Effector memory CD8-positive, alpha-beta T cell (primary cell): ENCODE data around the gene NRIP1.

ENCODE experiments used
- ATAC-seq: fragments of 150-1000 bp; cut with Tn5 transposase; replicated peaks from 2 replicates; pipeline ENCODE4 v1.10.0; 2021; ENCODE audit warnings: mild to moderate bottlenecking, moderate library complexity
- DNase-seq, 3 experiments: peaks; one replicate each; pipeline ENCODE4 v3.0.0; 2021
- H3K27ac Mint-ChIP-seq, 2 donors: one replicate each; pipeline ENCODE4 v1.8.0; 2022; ENCODE audit warnings: mild to moderate bottlenecking in 2 of 2, mixed read lengths in 2 of 2, moderate library complexity in 2 of 2
- H3K27me3 Mint-ChIP-seq, 2 donors: one replicate each; pipeline ENCODE4 v1.8.0; 2022; ENCODE audit warnings: mixed read lengths in 2 of 2
- H3K36me3 Mint-ChIP-seq: one replicate; pipeline ENCODE4 v1.8.0; 2022; ENCODE audit warnings: mild to moderate bottlenecking, moderate library complexity, mixed read lengths; ENCODE audit not compliant: insufficient read depth
- H3K4me1 Mint-ChIP-seq, 2 donors: one replicate each; pipeline ENCODE4 v1.8.0; 2022; ENCODE audit warnings: low read depth in 2 of 2, mixed read lengths in 2 of 2
- H3K4me3 Mint-ChIP-seq, 2 donors: one replicate each; pipeline ENCODE4 v1.8.0; 2022; ENCODE audit warnings: mild to moderate bottlenecking in 2 of 2, mixed read lengths in 2 of 2, moderate library complexity in 2 of 2
- H3K9me3 Mint-ChIP-seq, 2 donors: one replicate each; pipeline ENCODE4 v1.8.0; 2022; ENCODE audit warnings: mixed read lengths in 2 of 2

NRIP1 gene

DNA sequence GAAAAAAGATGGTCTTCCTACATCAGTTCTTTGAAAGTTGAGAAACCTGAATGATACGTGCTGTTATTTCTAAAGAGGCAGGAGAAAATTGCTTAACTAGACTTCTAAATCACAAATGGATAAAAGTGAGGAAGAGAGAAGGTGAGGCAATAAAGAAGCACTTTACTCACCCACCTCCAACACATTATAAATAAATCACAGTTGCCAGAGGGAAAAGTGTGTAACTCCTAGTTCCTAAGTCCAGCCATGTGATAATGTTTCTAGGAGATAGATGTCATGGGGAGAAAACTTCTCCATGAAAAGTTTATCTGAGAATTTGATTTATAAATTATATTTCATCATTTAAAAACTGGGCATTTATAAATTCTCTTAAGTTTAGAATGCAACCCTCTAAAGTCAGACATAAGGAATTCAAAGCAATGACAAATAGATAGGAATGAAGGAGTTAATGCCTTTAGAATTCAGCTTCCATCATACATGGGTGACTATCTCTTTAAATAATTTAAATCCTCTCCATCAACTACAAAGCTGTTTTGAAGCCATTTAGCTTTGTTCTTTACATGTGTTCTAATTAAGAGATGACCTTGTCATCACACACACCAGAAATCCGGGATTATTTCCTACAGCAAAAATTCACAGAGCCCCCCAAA, 60.0 kb downstream of the NRIP1 start:
- no peaks in the 10 kb centered on the region for H3K9me3 Mint-ChIP-seq
- DNase-seq, result no peak
- peaks cover 27 to 35% of the 10 kb centered on the region in 2 donors for H3K4me1 Mint-ChIP-seq
- peak overlapping the region in 1 of 2 donors; percentile 44 for H3K4me3 Mint-ChIP-seq
- peak overlapping the region; percentile 32 to 58 for H3K27ac Mint-ChIP-seq
- peaks cover 2% of the 10 kb centered on the region for H3K36me3 Mint-ChIP-seq
- no peak for ATAC-seq
- no peaks in the 10 kb centered on the region for H3K27me3 Mint-ChIP-seq

DNA sequence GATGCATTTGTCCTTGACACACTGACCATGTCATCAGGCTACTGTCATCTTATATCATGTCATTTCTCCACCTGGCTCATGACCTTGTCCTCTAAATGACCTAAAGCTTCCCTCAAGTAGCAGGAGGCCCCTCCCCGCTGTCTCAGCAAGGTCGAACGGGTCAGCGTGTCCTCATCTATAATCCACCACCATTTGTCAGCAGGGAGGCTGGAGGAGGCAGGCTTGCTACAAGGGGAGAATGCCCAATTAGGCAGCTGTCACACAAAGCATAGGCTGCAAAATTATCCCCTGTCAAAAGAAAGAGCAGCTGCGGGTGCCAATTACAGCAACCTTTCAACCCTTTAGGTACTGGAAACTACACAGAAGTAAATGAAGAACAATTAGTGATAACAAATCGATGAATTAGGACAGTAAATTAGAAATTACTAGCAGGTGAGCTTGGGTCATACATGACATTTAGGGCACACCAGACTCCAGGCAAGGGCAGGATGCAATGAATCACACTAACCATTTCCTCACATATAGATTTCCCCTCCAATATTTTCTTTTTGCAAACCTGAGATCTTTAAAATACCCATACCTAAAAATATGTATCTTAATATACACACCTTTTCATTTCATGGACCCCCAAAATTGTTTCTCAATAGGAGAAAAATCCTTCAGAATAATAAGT, 61.2 kb downstream of the NRIP1 start:
- peak overlapping the region; percentile 61 to 86 for H3K27ac Mint-ChIP-seq
- no peaks in the 10 kb centered on the region for H3K9me3 Mint-ChIP-seq
- no peak for DNase-seq
- H3K4me3 Mint-ChIP-seq, result peak overlapping the region in 1 of 2 donors; percentile 32
- ATAC-seq, result no peak
- peaks cover 27 to 34% of the 10 kb centered on the region in 2 donors for H3K4me1 Mint-ChIP-seq
- peaks cover 2% of the 10 kb centered on the region for H3K36me3 Mint-ChIP-seq
- no peaks in the 10 kb centered on the region for H3K27me3 Mint-ChIP-seq

DNA sequence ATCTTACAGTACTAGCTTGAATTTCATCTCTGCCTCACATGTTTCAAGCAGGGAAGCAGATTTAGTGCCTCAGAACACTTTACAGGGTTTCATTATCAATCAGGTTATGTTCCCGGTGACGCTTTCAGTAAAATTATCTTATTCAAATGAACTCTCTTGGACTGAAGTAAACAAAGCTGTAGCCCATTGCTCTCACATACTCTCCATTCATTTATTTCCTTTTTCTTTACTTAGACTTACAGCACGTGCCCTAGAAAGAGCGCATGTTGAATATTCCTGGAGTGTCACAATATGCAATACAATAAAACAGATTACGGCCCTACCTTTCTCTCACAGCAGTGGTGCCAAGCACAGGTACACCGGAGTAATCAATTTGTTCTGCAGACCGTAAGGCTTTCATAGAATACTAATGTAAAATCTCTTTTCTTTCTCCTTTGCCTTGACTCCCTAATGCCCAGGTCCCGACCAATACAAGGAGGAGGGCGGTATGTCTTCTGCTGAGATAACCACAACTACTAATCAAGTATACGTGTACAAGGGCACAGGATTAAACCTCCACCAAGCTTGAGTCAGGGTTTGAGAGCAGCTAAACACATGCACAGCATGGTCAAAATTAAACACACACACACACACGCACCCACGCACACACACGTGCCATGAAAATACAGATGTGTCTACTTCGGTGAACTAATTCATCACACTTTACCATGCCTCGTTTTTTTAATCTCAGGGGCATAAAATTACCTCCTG, 62.8 kb downstream of the NRIP1 start:
- Mint-ChIP-seq H3K36me3 (peaks cover 2% of the 10 kb centered on the region), H3K4me3 (peak overlapping the region in 1 of 2 donors; percentile 35), H3K27me3 (no peaks in the 10 kb centered on the region), H3K27ac (peak overlapping the region in 1 of 2 donors; percentile 65), H3K4me1 (peaks cover 27 to 30% of the 10 kb centered on the region in 2 donors), H3K9me3 (no peaks in the 10 kb centered on the region)
- DNase-seq, result no peak
- ATAC-seq, result no peak

DNA sequence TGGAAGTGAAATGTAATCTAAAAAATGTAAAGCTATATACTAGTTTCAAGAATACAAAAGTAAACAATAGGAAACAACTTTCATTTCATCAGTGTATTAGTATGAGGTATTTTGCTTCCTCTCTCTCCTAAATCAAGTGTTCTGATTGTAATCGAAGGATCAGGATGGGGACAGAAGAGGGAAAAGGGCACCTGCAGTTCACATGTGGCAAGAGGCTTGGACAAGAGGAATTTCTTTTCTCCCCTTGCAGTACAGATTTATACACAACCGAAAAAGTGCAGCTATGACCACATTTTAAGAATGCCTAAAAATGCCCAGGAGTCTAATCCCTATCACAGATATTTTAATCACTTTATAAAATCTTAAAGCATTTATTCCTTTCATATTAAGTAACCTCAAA, 63.7 kb downstream of the NRIP1 start:
- no peak for ATAC-seq
- H3K27me3 Mint-ChIP-seq, result no peaks in the 10 kb centered on the region
- no peak overlapping the region for H3K4me3 Mint-ChIP-seq
- H3K27ac Mint-ChIP-seq, result no peak overlapping the region
- H3K9me3 Mint-ChIP-seq, result no peaks in the 10 kb centered on the region
- no peaks in the 10 kb centered on the region for H3K36me3 Mint-ChIP-seq
- no peak for DNase-seq
- peaks cover 18 to 25% of the 10 kb centered on the region in 2 donors for H3K4me1 Mint-ChIP-seq

DNA sequence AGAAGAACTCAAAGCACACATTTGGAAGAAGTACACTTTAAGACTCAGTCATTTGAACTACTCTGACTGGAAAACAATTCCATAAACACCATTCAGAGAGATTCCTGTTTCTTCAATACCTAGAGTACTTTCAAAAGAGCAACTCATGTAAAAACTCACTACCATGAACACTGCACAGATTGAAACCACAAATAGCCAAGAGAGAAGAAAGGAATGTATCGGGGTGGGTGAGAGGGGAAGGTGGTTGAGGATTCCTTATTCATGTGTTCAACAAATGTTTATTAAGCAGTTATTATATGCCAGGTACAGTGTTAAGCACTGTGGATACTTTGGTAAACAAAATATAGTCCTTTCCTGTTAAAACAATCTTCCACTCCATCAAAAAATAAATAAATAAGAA, 64.7 kb downstream of the NRIP1 start:
- no peak for DNase-seq
- no peak for ATAC-seq
- no peak overlapping the region for H3K27ac Mint-ChIP-seq
- peaks cover 18 to 23% of the 10 kb centered on the region in 2 donors for H3K4me1 Mint-ChIP-seq
- no peak overlapping the region for H3K4me3 Mint-ChIP-seq
- no peaks in the 10 kb centered on the region for H3K36me3 Mint-ChIP-seq
- H3K9me3 Mint-ChIP-seq, result no peaks in the 10 kb centered on the region
- no peaks in the 10 kb centered on the region for H3K27me3 Mint-ChIP-seq

DNA sequence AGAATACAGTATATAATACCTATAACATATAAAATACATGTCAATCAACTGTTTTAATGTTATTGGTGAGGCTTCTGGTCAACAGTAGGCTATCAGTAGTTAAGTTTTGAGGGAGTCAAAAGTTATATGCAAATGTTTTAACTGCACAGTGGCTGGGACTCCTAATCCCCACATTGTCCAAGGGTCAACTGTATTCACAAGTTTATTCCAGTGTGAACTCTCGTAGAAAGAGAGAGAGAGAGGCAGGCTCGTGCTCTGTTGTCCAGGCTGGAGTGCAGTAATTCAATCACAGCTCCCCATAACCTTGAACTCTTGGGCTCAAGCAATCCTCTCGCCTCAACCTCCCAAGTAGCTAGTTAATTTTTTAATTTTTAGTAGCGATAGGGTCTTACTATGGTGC, 66.0 kb downstream of the NRIP1 start:
- no peak overlapping the region for H3K4me3 Mint-ChIP-seq
- H3K4me1 Mint-ChIP-seq, result peaks cover 11 to 19% of the 10 kb centered on the region in 2 donors
- H3K27me3 Mint-ChIP-seq, result no peaks in the 10 kb centered on the region
- no peaks in the 10 kb centered on the region for H3K36me3 Mint-ChIP-seq
- H3K27ac Mint-ChIP-seq, result no peak overlapping the region
- DNase-seq, result no peak
- no peaks in the 10 kb centered on the region for H3K9me3 Mint-ChIP-seq
- no peak for ATAC-seq

DNA sequence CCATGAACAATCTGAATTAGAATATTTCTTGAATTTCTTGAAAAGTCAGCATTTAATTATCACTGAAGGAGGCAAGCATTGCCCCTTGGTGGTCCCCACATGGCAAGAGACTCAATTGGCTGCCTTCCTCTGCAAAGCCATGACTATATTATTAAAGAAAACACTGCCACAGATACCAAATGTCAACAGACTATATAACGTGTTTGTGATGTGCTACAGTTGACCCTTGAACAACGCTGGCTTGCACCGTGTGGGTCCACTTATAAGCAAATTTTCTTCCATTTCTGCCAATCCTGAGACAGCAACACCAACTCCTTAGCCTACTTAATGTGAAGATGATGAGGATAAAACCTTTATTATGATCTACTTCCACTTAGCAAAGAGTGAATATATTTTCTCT, 66.5 kb downstream of the NRIP1 start:
- peaks cover 7 to 15% of the 10 kb centered on the region in 2 donors for H3K4me1 Mint-ChIP-seq

DNA sequence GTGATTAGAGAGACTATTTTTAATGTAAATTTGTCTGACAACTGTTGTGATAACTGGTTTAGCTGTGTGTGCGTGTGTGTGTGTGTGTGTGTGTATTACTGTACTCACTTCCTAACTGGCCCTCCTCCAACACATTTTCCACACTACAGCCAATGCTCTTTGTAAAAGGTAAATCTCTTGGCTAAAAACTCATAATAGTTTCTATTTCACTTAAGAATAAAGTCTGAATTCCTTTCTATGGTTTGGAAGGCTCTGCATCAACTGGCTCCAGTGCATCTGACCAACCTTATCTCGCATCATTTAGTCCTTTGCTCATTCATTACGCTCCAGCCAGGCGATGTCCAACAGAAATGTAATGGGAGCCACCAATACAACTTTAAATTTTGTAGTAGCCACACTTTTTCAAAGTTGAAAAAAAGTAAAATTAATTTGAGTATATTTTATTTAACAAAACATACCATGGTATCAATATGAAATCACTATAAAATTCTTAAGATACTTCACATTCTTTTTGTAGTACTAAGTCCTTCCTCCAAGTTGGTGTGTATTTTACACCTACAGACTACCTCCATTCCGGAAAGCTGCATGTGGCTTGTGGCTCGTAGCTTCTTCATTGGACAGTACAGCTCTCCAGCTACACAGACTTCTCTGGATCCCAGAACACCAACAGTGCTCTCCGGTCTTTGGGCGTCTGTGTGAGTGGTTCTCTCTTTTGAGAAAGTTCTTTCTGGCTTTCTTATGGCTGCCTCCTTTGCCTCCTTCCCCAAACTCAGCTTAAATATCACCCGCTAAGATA, 68.9 kb downstream of the NRIP1 start:
- Mint-ChIP-seq H3K27ac (no peak overlapping the region), H3K9me3 (no peaks in the 10 kb centered on the region), H3K27me3 (no peaks in the 10 kb centered on the region), H3K4me3 (no peak overlapping the region), H3K36me3 (peaks cover 14% of the 10 kb centered on the region), H3K4me1 (peaks cover 4 to 8% of the 10 kb centered on the region in 2 donors)
- no peak for DNase-seq
- ATAC-seq, result no peak

More for the DNA sequence above, 66.5 kb downstream of the NRIP1 start:
- Mint-ChIP-seq H3K27ac (no peak overlapping the region), H3K4me3 (no peak overlapping the region), H3K36me3 (no peaks in the 10 kb centered on the region), H3K27me3 (no peaks in the 10 kb centered on the region), H3K9me3 (no peaks in the 10 kb centered on the region)
- DNase-seq, result no peak
- ATAC-seq, result no peak

DNA sequence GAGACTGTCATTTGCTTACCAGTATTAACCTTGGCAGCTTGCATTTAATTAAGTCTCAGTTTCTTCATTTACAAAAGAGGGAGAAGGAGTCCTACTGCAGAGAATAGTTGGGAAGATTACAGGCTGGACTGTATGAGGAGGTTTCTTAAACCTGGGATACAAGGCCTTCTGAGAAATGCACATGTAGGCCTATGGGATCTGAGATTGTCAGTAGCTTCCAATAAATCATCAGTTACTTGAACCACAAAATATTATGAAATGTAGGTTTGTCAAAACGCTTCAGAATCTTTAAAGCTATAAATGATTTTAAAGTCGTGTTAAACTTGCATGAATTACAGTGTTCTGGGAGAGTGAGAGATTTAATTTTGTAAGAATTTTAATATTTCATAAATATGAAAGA, 69.6 kb downstream of the NRIP1 start:
- no peaks in the 10 kb centered on the region for H3K9me3 Mint-ChIP-seq
- DNase-seq (no peak), ATAC-seq (no peak)
- no peak overlapping the region for H3K4me3 Mint-ChIP-seq
- peaks cover 4 to 10% of the 10 kb centered on the region in 2 donors for H3K4me1 Mint-ChIP-seq
- no peak overlapping the region for H3K27ac Mint-ChIP-seq
- peaks cover 14% of the 10 kb centered on the region for H3K36me3 Mint-ChIP-seq
- no peaks in the 10 kb centered on the region for H3K27me3 Mint-ChIP-seq

DNA sequence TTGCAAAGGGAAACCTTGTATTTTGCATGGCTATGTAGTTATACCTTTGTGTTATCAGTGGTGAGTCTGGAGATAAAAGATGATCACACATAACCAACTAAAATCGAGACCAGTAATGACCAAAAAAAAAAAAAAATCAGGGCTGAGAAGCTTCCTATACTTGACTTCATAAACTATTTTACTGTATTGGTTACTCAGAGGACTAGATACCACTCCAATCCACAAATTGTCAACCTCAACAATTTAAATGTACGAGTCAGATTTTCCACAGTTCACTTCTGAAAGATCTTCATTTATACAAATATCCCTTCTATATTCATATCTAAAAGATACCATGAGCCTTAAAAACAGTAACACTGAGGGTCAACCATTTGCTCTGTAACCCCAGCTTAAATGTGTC, 71.7 kb downstream of the NRIP1 start:
- H3K4me1 Mint-ChIP-seq, result peaks cover 7 to 9% of the 10 kb centered on the region in 2 donors

DNA sequence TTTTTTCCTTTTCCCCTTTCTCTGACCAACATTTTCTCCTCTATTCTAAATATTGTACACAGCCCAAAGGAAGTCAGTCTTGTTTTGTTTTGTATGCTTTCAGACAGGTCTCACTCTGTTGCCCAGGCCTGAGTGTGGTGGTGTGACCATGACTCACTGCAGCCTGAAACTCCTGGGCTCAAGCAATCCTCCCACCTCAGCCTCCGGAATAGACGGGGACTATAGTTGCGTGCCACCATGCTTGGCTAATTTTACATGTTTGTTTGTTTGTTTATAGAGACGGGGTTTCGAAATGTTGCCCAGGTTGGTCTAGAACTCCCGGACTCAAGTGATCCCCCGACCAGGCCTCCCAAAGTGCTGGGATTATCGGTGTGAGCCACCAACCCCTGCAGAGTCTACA, 72.8 kb downstream of the NRIP1 start:
- DNase-seq (no peak), ATAC-seq (no peak)
- Mint-ChIP-seq H3K27me3 (no peaks in the 10 kb centered on the region), H3K4me1 (peaks cover 6 to 9% of the 10 kb centered on the region in 2 donors), H3K9me3 (no peaks in the 10 kb centered on the region), H3K36me3 (peaks cover 17% of the 10 kb centered on the region), H3K4me3 (no peak overlapping the region), H3K27ac (peak overlapping the region in 1 of 2 donors; percentile 9)

More for the DNA sequence above, 71.7 kb downstream of the NRIP1 start:
- H3K36me3 Mint-ChIP-seq, result peaks cover 17% of the 10 kb centered on the region
- no peaks in the 10 kb centered on the region for H3K27me3 Mint-ChIP-seq
- H3K9me3 Mint-ChIP-seq, result no peaks in the 10 kb centered on the region
- ATAC-seq (no peak), DNase-seq (no peak)
- H3K4me3 Mint-ChIP-seq, result no peak overlapping the region
- H3K27ac Mint-ChIP-seq, result peak overlapping the region in 1 of 2 donors; percentile 49

DNA sequence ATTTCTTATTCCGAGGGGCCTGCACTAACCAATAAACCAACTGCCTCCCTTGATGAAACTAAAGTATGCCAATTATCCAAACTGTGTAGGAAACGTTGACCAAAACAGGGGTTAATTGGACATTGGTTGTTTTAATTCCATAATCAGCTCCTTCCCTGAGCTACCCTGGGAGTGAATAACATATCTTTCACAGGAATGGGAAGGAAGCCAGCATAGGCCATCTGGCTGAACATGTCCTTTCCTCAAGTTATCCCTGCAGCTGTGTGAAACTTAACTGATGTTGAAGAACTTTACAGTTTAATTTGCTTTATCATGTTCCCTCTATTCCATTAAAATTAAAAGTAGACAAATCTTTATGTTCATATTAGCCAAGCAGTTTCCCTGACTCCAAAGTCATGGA, 75.4 kb downstream of the NRIP1 start:
- no peak overlapping the region for H3K27ac Mint-ChIP-seq
- H3K4me3 Mint-ChIP-seq, result no peak overlapping the region
- ATAC-seq, result no peak
- no peaks in the 10 kb centered on the region for H3K27me3 Mint-ChIP-seq
- no peaks in the 10 kb centered on the region for H3K9me3 Mint-ChIP-seq
- no peak for DNase-seq
- peaks cover 3 to 9% of the 10 kb centered on the region in 2 donors for H3K4me1 Mint-ChIP-seq
- peaks cover 17% of the 10 kb centered on the region for H3K36me3 Mint-ChIP-seq

DNA sequence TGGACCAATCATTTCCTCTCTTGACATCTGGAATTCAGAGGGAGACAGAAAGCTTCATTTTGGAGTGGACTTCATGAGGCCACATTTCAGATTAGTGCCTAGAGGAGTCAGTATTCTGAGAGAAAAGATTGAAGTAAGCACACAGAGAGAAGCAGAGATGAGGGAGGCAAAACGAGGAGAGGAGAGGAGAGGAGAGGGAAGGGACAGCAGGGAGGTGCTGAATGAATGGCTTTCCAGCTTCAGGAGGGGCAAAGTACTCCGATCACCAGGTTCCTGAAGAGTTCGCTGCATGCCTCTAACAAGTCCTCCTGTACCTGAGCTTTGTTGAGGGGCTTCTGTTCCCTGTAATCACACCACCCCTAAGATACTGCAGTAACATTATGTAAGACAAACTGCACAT, 76.0 kb downstream of the NRIP1 start:
- H3K4me3 Mint-ChIP-seq, result no peak overlapping the region
- DNase-seq (no peak), ATAC-seq (no peak)
- H3K36me3 Mint-ChIP-seq, result peaks cover 17% of the 10 kb centered on the region
- H3K9me3 Mint-ChIP-seq, result no peaks in the 10 kb centered on the region
- peaks cover 3 to 9% of the 10 kb centered on the region in 2 donors for H3K4me1 Mint-ChIP-seq
- no peaks in the 10 kb centered on the region for H3K27me3 Mint-ChIP-seq
- H3K27ac Mint-ChIP-seq, result peak overlapping the region in 1 of 2 donors; percentile 5
